K562 (cell line): Measurements from ENCODE around the gene CLDN20. TPM values are rescaled to one million over a fixed set of nuclear protein-coding genes. Genes with fewer than 3 reads are reported as not detected.

Source experiments
- ATAC-seq: fragments of 200-7000 bp; cut with Tn5 transposase; 3 replicates; pipeline ENCODE4 v1.9.1; 2020; ENCODE audit warnings: moderate library complexity
- BruUV-seq: library from RNA; stranded (reverse); fragments of 400-500 nt; replicated peaks from 2 replicates; lab custom pipeline; 2021; lab: Mats Ljungman, UMichigan
- CTCF ChIA-PET: fragments of 300-600 bp; formaldehyde crosslinking; extraction: SDS; loops from one replicate; lab custom pipeline; 2021; ENCODE audit warnings: low intra/inter-chr PET ratio; lab: Yijun Ruan, JAX
- POLR2A ChIA-PET: fragments of 300-600, 350-650 bp; sonication (Branson Sonifier 250); formaldehyde crosslinking; extraction: SDS; loops from one replicate; lab custom pipeline; 2021; ENCODE audit warnings: antibody characterized with exemption, inconsistent platforms; lab: Yijun Ruan, JAX
- DNase-seq, 4 experiments: peaks; one replicate each; pipeline versions ENCODE4 v3.0.0 to v3.0.0-alpha.2; 2011 to 2018; ENCODE audit warnings: low spot score in 3 of 4, mixed read lengths in 3 of 4; ENCODE audit errors: extremely low read depth in 1 of 4
- FAIRE-seq: peaks from 2 replicates; lab custom pipeline; 2011; peaks lifted over from hg19 to GRCh38; lab: Jason Lieb, UNC
- H2AFZ ChIP-seq: 2 replicates; pipeline ENCODE4 v1.6.0; 2011; ENCODE audit warnings: low read depth, low read length, control low read depth, inconsistent platforms
- H3K27ac ChIP-seq: fragments of 200-600 bp; 3 replicates; pipeline ENCODE4 v1.8.0; 2011; ENCODE audit warnings: low read depth, mild to moderate bottlenecking, control low read depth, inconsistent platforms, low read length, moderate library complexity, mixed read lengths; ENCODE audit errors: extremely low read depth
- H3K27me3 ChIP-seq, 2 experiments: fragments of 300-600 bp in 1 of 2; 2 replicates in 1 of 2; 3 replicates in 1 of 2; pipeline versions ENCODE4 v1.6.0 to v1.8.0; 2011; ENCODE audit warnings: inconsistent platforms in 2 of 2, low read length in 2 of 2, mild to moderate bottlenecking in 1 of 2, mixed read lengths in 1 of 2, moderate library complexity in 1 of 2; ENCODE audit not compliant: control insufficient read depth in 2 of 2, insufficient read depth in 2 of 2
- H3K36me3 ChIP-seq: fragments of 300-600 bp; 3 replicates; pipeline ENCODE4 v1.8.0; 2011; ENCODE audit warnings: mild to moderate bottlenecking, low read length, inconsistent platforms; ENCODE audit not compliant: control insufficient read depth, insufficient read depth
- H3K4me1 ChIP-seq, 2 experiments: fragments of 200-600 bp in 1 of 2; replicated peaks in 1 of 2; 2 replicates in 1 of 2; 3 replicates in 1 of 2; pipeline versions ENCODE4 v1.5.1 to v1.8.0; 2011; ENCODE audit warnings: inconsistent platforms in 2 of 2, low read length in 2 of 2, mild to moderate bottlenecking in 1 of 2, mixed read lengths in 1 of 2, moderate library complexity in 1 of 2; ENCODE audit not compliant: control insufficient read depth in 2 of 2, insufficient read depth in 2 of 2
- H3K4me2 ChIP-seq: 2 replicates; pipeline ENCODE4 v1.6.1; 2011; ENCODE audit warnings: low read length, control low read depth, inconsistent platforms, mixed read lengths; ENCODE audit not compliant: insufficient read depth
- H3K4me3 ChIP-seq: fragments of 200-600 bp; sonication (generic), shearing (Covaris generic); 2 replicates; pipeline ENCODE4 v1.5.1; 2016; ENCODE audit warnings: control low read depth, inconsistent platforms
- H3K79me2 ChIP-seq: fragments of 200-600 bp; 3 replicates; pipeline ENCODE4 v1.8.0; 2011; ENCODE audit warnings: low read length, inconsistent platforms; ENCODE audit not compliant: control insufficient read depth, insufficient read depth
- H3K9ac ChIP-seq, 2 experiments: 2 replicates each; pipeline versions ENCODE4 v1.6.0 to v1.6.1; 2011; ENCODE audit warnings: low read depth in 2 of 2, low read length in 2 of 2, control low read depth in 1 of 2, inconsistent platforms in 1 of 2, mild to moderate bottlenecking in 1 of 2, mixed read lengths in 1 of 2; ENCODE audit not compliant: insufficient read depth in 1 of 2
- H3K9me1 ChIP-seq: one replicate; pipeline ENCODE4 v1.6.0; 2011; ENCODE audit warnings: inconsistent platforms, mild to moderate bottlenecking, low read length, moderate library complexity; ENCODE audit not compliant: control insufficient read depth, insufficient read depth
- H3K9me3 ChIP-seq: replicated peaks from 2 replicates; pipeline ENCODE4 v1.5.1; 2011; ENCODE audit warnings: low read depth, low read length, inconsistent platforms; ENCODE audit not compliant: control insufficient read depth, insufficient read depth
- H4K20me1 ChIP-seq: replicated peaks from 2 replicates; pipeline ENCODE4 v1.6.1; 2011; ENCODE audit warnings: low read length, inconsistent platforms, mixed read lengths; ENCODE audit not compliant: control insufficient read depth, insufficient read depth
- FOXK2 ChIP-seq, 2 experiments: fragments of 450-650 bp; IDR thresholded peaks in 1 of 2; conservative IDR thresholded peaks in 1 of 2; 2 replicates each; pipeline ENCODE4 v1.6.1; 2016; ENCODE audit warnings: low read depth in 2 of 2, mild to moderate bottlenecking in 1 of 2
- HDAC2 ChIP-seq: fragments of 450-650 bp; IDR thresholded peaks from 2 replicates; pipeline ENCODE4 v1.6.1; 2016; ENCODE audit warnings: mild to moderate bottlenecking
- PRPF4 ChIP-seq: fragments of 200-400 bp; formaldehyde crosslinking; IDR thresholded peaks from one replicate; pipeline ENCODE4 v1.6.1; 2017; ENCODE audit warnings: low read length, low read depth, mild to moderate bottlenecking; ENCODE audit not compliant: insufficient read depth, poor library complexity, severe bottlenecking
- RNF219 ChIP-seq: fragments of 250-450 bp; sonication (Bioruptor Pico); IDR thresholded peaks from 2 replicates; pipeline ENCODE4 v1.5.0; 2022; ENCODE audit warnings: mild to moderate bottlenecking
- WGBS: fragments of 100-300 bp; shearing (Covaris generic); methylation state at CpG from one replicate; pipeline ENCODE4 v1.1.6; 2016; ENCODE audit warnings: low coverage, mixed read lengths; ENCODE audit not compliant: insufficient coverage; ENCODE audit errors: missing lambda C conversion rate; 5-methylcytosine and 5-hydroxymethylcytosine counted together
- in situ Hi-C: fragments of 300-500 bp; cut with MboI; formaldehyde crosslinking; loops from 4 replicates; pipeline ENCODE4 v1.15.0; 2018; ENCODE audit warnings: inconsistent platforms, mixed read lengths
- intact Hi-C: fragments of 100-400 bp; cut with micrococcal nuclease; formaldehyde crosslinking; loops from 2 replicates; pipeline ENCODE4 v1.14.2; 2022
- polyA plus RNA-seq, 8 experiments: library from polyadenylated mRNA; depleted of rRNA in 4 of 8; stranded (reverse) in 5 of 8; unstranded in 3 of 8; fragments of >200 nt; fragmentation: Nextera tagmentation in 2 of 8; fragmentation: Illumina TruSeq in 1 of 8; extraction: Ambion mirVana in 2 of 8; extraction: Trizol in 1 of 8; gene quantifications; 2 replicates each; pipeline versions ENCODE4 v1.2.1 to v1.2.3, GENCODE V29; 2011 to 2014; ENCODE audit warnings: inconsistent platforms in 1 of 8, missing spikeins in 1 of 8
- total RNA-seq, 7 experiments: library from RNA; depleted of rRNA in 6 of 7; stranded (reverse); fragments of >200 nt in 6 of 7; fragmentation: Illumina TruSeq in 2 of 7; extraction: Trizol in 2 of 7; gene quantifications; 2 replicates each; pipeline versions ENCODE4 v1.2.1 to v1.2.3, GENCODE V29; 2011 to 2021; ENCODE audit warnings: low replicate concordance in 1 of 7
- TF ChIP-seq, protein P1 (sequence below): fragments of 250-450 bp; sonication (Bioruptor Pico); IDR thresholded peaks from 2 replicates; pipeline ENCODE4 v1.8.0; 2021; ENCODE audit warnings: borderline replicate concordance, mild to moderate bottlenecking, moderate library complexity; ENCODE audit not compliant: poor library complexity, severe bottlenecking
- TF ChIP-seq, protein P2 (sequence below): fragments of 450-650 bp; formaldehyde crosslinking; IDR thresholded peaks from 2 replicates; pipeline ENCODE4 v1.4.0; 2020; ENCODE audit warnings: mild to moderate bottlenecking, moderate library complexity

Gene CLDN20
- total and polyA plus RNA-seq, 9 of the 15 experiments (the other 6 are each of a cell fraction or from before 2014, with no cell fraction given) = not detected

GRCh38 chr6:155241966-155242365, 21.8 kb upstream of the CLDN20 start:
- TF ChIP-seq, protein P1, sequence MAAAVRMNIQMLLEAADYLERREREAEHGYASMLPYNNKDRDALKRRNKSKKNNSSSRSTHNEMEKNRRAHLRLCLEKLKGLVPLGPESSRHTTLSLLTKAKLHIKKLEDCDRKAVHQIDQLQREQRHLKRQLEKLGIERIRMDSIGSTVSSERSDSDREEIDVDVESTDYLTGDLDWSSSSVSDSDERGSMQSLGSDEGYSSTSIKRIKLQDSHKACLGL = no peak
- TF ChIP-seq HDAC2 = no peak
- TF ChIP-seq, protein P2, sequence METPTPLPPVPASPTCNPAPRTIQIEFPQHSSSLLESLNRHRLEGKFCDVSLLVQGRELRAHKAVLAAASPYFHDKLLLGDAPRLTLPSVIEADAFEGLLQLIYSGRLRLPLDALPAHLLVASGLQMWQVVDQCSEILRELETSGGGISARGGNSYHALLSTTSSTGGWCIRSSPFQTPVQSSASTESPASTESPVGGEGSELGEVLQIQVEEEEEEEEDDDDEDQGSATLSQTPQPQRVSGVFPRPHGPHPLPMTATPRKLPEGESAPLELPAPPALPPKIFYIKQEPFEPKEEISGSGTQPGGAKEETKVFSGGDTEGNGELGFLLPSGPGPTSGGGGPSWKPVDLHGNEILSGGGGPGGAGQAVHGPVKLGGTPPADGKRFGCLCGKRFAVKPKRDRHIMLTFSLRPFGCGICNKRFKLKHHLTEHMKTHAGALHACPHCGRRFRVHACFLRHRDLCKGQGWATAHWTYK = no peak
- no peak for TF ChIP-seq FOXK2 (conservative IDR thresholded peaks at IDR 0.05 in 1 of 2, IDR thresholded peaks at IDR 0.05 in 1 of 2; ENCODE audit: low read depth in 2 of 2)
- TF ChIP-seq RNF219 = no peak
- no peak for TF ChIP-seq PRPF4
- Histone ChIP-seq H3K79me2 (no peaks in the 10 kb centered on the region), H3K9me3 (no peaks in the 10 kb centered on the region), H2AFZ (no peak overlapping the region), H3K9ac (no peak overlapping the region), H3K4me3 (no peak overlapping the region), H4K20me1 (no peaks in the 10 kb centered on the region), H3K27me3 (peaks cover 2 to 31% of the 10 kb centered on the region in 2 experiments; a peak in 2 of 5 replicates), H3K27ac (no peak overlapping the region), H3K9me1 (no peaks in the 10 kb centered on the region), H3K36me3 (no peaks in the 10 kb centered on the region), H3K4me1 (no peaks in the 10 kb centered on the region), H3K4me2 (no peak overlapping the region)
- 27% methylated on average over 8 of the region's 8 CpGs for WGBS
- DNase-seq (no peak), FAIRE-seq (no peak), ATAC-seq (no peak)
- in situ Hi-C loops (no loop called here), intact Hi-C loops (no loop called here)
- no TSS peak for BruUV-seq
- POLR2A ChIA-PET = interaction anchor here (3.9 kb wide), 1 partner anchor 9 kb away, joined by 20 read pairs; no protein-coding TSS in a partner anchor
- CTCF ChIA-PET = no interaction called here
